DOHH2 (cell line): ENCODE measurements around the gene COL4A2.
"Not testable (repeated sequence)": the region's sequence is repeated elsewhere in the genome, so short reads cannot be mapped to it uniquely, and the experiment has no call there.

ENCODE experiments used
- H3F3A ChIP-seq: fragments of 200-600 bp; sonication (generic), shearing (Covaris generic); 2 replicates; pipeline ENCODE4 v1.6.0; 2016; ENCODE audit warnings: antibody characterized with exemption, mild to moderate bottlenecking; ENCODE audit not compliant: control insufficient read depth, insufficient read depth
- H3K27ac ChIP-seq: fragments of 200-600 bp; sonication (generic); 2 replicates; pipeline ENCODE4 v1.5.1; 2014; ENCODE audit warnings: low read depth, mild to moderate bottlenecking, low read length, moderate library complexity
- H3K27me3 ChIP-seq: fragments of 200-600 bp; sonication (generic); 2 replicates; pipeline ENCODE4 v1.6.1; 2014; ENCODE audit warnings: mild to moderate bottlenecking, low read length, mixed read lengths; ENCODE audit not compliant: control insufficient read depth
- H3K36me3 ChIP-seq: fragments of 200-600 bp; sonication (generic); 2 replicates; pipeline ENCODE4 v1.6.1; 2014; ENCODE audit warnings: mild to moderate bottlenecking, low read length, moderate library complexity, mixed read lengths; ENCODE audit not compliant: control insufficient read depth
- H3K4me1 ChIP-seq: fragments of 200-600 bp; sonication (generic); 2 replicates; pipeline ENCODE4 v1.6.1; 2014; ENCODE audit warnings: mild to moderate bottlenecking, low read length, mixed read lengths; ENCODE audit not compliant: control insufficient read depth
- H3K4me2 ChIP-seq: fragments of 200-600 bp; sonication (generic); 2 replicates; pipeline ENCODE4 v1.6.0; 2014; ENCODE audit warnings: mild to moderate bottlenecking, low read length, moderate library complexity
- H3K4me3 ChIP-seq: fragments of 200-600 bp; sonication (generic); 2 replicates; pipeline ENCODE4 v1.5.1; 2014; ENCODE audit warnings: mild to moderate bottlenecking, low read length, mixed read lengths
- H3K79me2 ChIP-seq: fragments of 200-600 bp; sonication (generic); 2 replicates; pipeline ENCODE4 v1.6.1; 2014; ENCODE audit warnings: mild to moderate bottlenecking, low read length, mixed read lengths; ENCODE audit not compliant: control insufficient read depth
- H3K9me2 ChIP-seq: fragments of 200-600 bp; sonication (generic); replicated peaks from 2 replicates; pipeline ENCODE4 v1.6.1; 2014; ENCODE audit warnings: mild to moderate bottlenecking, low read length, mixed read lengths; ENCODE audit not compliant: control insufficient read depth
- H3K9me3 ChIP-seq: fragments of 200-600 bp; sonication (generic); 2 replicates; pipeline ENCODE4 v1.6.1; 2014; ENCODE audit warnings: antibody characterized with exemption, low read length, mixed read lengths; ENCODE audit not compliant: control insufficient read depth, insufficient read depth
- H4K20me1 ChIP-seq: fragments of 200-600 bp; sonication (generic); 2 replicates; pipeline ENCODE4 v1.6.0; 2014; ENCODE audit warnings: low read depth, mild to moderate bottlenecking, antibody characterized with exemption, low read length, moderate library complexity; ENCODE audit not compliant: control insufficient read depth, insufficient read depth
- CTCF ChIP-seq: fragments of 200-600 bp; sonication (generic); IDR thresholded peaks from one replicate; pipeline ENCODE4 v1.5.1; 2014; ENCODE audit warnings: antibody characterized with exemption, mild to moderate bottlenecking, low read depth, low read length; ENCODE audit not compliant: poor library complexity, severe bottlenecking
- EZH2phosphoT487 ChIP-seq: fragments of 200-600 bp; sonication (generic); IDR thresholded peaks from 2 replicates; pipeline ENCODE4 v1.6.1; 2017; ENCODE audit warnings: borderline replicate concordance, mild to moderate bottlenecking, antibody characterized with exemption, low read length, moderate library complexity, mixed read lengths

COL4A2 gene

GRCh38 chr13:110529522-110530311 is 222.6 kb downstream of the COL4A2 start:
- Histone ChIP-seq H3K9me2 (no peaks in the 10 kb centered on the region), H3K27me3 (peaks cover 4% of the 10 kb centered on the region; the same call in 1 of the 2 replicates), H3K4me1 (peaks cover 8% of the 10 kb centered on the region; the same call in 1 of the 2 replicates), H3K4me3 (no peak overlapping the region), H3K9me3 (peaks cover 7% of the 10 kb centered on the region; the same call in 1 of the 2 replicates), H4K20me1 (no peaks in the 10 kb centered on the region), H3K79me2 (no peaks in the 10 kb centered on the region), H3K27ac (no peak overlapping the region), H3K36me3 (no peaks in the 10 kb centered on the region), H3K4me2 (no peak overlapping the region), H3F3A (no peaks in the 10 kb centered on the region)
- no peak for TF ChIP-seq CTCF
- no peak for TF ChIP-seq EZH2phosphoT487

GRCh38 chr13:110531100-110531499 is 224.0 kb downstream of the COL4A2 start:
- H3K9me2 ChIP-seq, result no peaks in the 10 kb centered on the region
- H3K27me3 ChIP-seq, result no peaks in the 10 kb centered on the region
- no peak overlapping the region for H3K4me2 ChIP-seq
- no peak overlapping the region for H3K4me3 ChIP-seq
- no peak overlapping the region for H3K27ac ChIP-seq
- peaks cover 2% of the 10 kb centered on the region for H3K4me1 ChIP-seq
- H3K36me3 ChIP-seq, result no peaks in the 10 kb centered on the region
- H3K79me2 ChIP-seq, result no peaks in the 10 kb centered on the region
- no peaks in the 10 kb centered on the region for H3K9me3 ChIP-seq
- no peaks in the 10 kb centered on the region for H3F3A ChIP-seq
- TF ChIP-seq EZH2phosphoT487 (no peak), CTCF (no peak)
- no peaks in the 10 kb centered on the region for H4K20me1 ChIP-seq

GRCh38 chr13:110531671-110532083 is 224.6 kb downstream of the COL4A2 start:
- TF ChIP-seq EZH2phosphoT487 (no peak), CTCF (no peak)

GRCh38 chr13:110532258-110532657 is 225.2 kb downstream of the COL4A2 start:
- not testable (repeated sequence) for H3K27me3 ChIP-seq, H3K4me1 ChIP-seq, H3K4me2 ChIP-seq, H3K9me3 ChIP-seq, H3K79me2 ChIP-seq, H3K36me3 ChIP-seq, H3K9me2 ChIP-seq, H3F3A ChIP-seq, H3K4me3 ChIP-seq, H4K20me1 ChIP-seq, H3K27ac ChIP-seq

More at GRCh38 chr13:110531671-110532083, 224.6 kb downstream of the COL4A2 start:
- Histone ChIP-seq H3K36me3 (no peaks in the 10 kb centered on the region), H3K79me2 (no peaks in the 10 kb centered on the region), H3K9me3 (no peaks in the 10 kb centered on the region), H3K4me3 (no peak overlapping the region), H3K4me1 (peaks cover 5% of the 10 kb centered on the region), H3K27ac (no peak overlapping the region), H4K20me1 (no peaks in the 10 kb centered on the region), H3K4me2 (no peak overlapping the region), H3K27me3 (no peaks in the 10 kb centered on the region), H3F3A (no peaks in the 10 kb centered on the region), H3K9me2 (no peaks in the 10 kb centered on the region)
